GM18858 (cell line): ENCODE results near the gene UNC45B.
"Not testable (repeated sequence)": the region's sequence is repeated elsewhere in the genome, so short reads cannot be mapped to it uniquely, and the experiment has no call there.

Experiments
- ATAC-seq: cut with Tn5 transposase; IDR thresholded peaks from one replicate; pipeline ENCODE4 v1.9.1; 2021; ENCODE audit not compliant: unreplicated experiment

The UNC45B gene

DNA sequence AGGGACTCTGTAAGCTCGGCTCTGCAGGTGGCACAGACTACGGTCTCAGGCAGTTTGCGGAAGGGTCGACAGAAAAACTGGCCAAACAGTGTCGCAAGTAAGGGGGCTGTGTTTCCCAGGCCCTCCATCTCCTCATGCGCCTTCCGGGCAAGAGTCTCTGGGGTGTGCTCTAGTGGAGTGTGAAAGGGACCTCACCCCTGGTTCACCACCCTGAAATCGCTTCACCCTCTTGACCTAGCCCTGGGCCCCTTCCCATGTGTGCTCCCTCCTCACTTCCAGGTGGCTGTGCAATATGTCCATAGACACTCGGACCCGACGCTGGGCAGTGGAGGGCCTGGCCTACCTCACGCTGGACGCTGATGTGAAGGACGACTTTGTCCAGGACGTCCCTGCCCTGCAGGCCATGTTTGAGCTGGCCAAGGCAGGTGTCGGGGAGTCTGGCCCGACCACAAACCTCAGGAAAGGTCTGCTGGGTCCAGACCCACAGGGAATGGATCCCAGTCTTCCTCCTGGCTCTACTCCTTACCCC lies 22.3 kb downstream of the UNC45B start:
- ATAC-seq, result no peak

DNA sequence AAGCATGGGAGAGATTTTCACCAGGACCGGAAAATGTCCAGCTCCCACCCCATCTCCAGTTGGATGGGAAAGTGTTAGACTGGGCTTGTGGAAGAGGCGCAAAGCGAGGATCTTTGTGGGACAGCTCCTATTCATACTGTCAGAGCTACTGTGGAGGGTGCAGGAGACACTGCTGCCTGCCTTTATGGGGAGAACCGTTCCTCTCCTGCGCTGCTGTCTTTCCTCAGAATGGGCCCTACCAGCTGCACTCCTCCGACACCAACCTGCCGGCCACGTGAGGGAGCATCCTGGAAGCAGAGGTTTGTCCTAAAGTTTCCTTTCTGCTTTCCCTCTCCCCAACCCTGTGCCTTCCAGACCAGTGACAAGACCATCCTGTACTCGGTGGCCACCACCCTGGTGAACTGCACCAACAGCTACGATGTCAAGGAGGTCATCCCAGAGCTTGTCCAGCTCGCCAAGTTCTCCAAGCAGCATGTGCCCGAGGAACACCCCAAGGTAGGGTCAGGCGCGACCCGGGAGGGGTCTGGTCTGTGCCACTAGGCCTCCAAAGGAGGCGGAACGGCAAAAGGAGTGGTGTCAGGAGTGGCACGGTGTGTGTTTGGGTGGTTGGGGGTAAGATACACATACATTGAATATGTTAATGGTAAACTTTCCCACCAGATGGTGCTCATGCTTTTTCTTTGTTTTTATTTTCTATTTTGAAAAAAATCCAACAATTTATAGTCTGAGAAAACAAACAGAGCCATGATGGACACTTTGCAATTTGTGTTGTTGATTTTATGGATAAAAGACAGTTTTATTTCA lies 23.6 kb downstream of the UNC45B start:
- ATAC-seq, result no peak

DNA sequence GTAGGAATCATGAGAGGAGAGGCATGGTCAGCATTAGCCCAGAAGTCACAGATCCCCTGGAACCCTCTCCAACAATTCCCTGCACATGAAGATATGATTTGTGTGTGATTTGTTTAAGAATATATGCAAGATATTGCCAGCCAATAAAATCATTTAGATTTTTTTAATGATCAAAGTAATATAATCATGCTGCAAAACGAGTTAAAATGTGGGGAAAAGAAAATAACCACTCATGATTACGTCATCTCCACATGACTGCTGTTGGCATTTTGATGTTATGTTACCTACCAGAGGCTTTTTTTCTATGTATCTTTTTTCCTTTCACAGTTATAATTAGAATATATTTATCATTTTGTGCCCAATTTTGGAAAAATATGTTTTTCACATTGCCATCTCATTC lies 24.2 kb downstream of the UNC45B start:
- ATAC-seq, result no peak

DNA sequence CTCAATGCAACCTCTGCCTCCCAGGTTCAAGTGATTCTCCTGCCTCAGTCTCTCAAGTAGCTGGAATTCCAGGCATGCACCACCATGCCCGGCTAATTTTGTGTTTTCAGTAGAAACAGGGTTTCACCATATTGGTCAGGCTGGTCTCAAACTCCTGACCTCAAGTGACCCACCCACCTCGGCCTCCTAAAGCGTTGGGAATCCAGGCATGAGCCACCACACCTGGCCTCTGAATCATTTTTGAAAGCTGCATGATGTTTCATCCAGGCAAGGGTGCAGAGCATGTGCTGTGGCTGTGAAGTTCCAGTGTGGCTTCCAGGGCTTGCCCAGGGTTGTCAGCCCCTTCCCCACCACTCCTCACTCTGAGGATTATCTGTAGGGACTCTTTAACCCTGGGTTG lies 24.7 kb downstream of the UNC45B start:
- ATAC-seq, result not testable (repeated sequence)

DNA sequence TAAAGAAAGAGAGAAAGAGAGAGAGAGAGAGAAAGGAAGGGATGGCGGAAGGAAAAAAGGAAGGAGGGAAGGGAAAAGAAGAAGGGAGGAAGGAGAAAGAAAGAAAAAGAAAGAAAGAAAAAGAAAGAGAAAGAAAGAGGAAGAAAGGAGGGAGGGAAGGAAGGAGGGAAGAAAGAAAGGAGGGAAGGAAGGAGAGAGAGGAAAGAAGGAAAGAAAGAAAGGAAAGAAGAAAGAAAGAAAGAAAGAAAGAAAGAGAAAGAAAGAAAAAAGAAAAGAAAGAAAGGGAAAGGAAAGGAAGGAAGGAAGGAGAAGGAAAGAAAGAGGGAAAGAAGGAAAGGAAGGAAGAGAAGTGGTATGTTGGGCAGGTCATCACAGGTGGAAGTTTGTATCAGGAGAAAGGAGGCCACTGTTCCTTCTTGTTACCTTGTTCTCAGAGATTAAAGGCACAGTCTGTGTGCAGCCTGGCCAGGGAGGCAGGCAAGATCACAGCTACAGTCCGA lies 27.3 kb downstream of the UNC45B start:
- no peak for ATAC-seq

DNA sequence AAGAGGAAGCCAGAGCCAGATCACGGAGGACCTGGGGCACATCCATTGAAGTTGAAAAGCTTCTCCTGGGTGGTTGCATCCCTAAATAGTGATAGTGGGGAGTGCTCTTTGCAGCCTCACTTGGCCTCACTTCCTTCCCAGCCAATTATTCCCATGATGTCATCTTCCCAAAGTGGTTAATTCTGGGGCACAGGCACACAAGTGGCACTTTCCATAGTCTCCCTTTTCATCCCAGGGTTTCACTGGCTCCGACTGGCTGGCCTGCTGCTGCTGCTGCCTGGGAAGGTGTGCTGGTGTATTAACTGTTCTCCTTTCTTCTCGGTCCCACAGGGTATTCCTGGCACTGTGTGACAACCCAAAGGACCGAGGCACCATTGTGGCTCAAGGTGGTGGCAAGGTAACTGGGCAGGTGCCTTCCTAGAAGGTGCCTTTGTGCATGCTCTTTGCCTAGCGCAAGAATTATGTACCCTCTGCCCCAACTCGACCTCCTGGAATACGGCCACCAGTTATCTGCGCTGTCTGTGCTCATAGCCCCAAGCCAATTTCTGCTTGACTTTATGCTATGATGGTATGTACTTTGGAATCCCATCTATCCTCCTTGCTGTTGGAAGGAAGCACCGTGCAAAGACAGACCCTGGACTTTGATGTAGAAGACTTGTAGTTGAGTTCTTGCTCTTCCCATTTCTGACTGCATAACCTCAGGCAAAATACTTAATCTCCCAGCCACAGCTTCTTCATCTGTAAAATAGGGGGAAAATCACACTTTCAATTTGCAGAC lies 28.2 kb downstream of the UNC45B start:
- no peak for ATAC-seq

DNA sequence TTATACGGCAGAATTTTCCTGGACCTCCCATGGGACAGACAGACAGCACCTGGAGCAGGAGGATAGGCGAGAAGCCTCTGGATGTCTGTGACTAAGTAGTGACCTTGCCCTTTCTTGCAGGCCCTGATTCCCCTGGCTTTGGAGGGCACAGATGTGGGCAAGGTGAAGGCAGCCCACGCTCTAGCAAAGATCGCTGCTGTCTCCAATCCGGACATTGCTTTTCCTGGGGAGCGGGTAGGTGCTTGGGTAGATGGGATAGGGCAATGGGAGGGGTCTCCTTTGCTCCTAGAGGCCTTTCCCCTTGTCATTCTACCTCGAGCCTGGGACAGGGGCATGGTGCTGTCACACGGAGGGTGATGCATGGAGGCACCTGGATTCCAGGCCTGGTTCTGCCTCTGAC lies 29.3 kb downstream of the UNC45B start:
- ATAC-seq, result no peak

DNA sequence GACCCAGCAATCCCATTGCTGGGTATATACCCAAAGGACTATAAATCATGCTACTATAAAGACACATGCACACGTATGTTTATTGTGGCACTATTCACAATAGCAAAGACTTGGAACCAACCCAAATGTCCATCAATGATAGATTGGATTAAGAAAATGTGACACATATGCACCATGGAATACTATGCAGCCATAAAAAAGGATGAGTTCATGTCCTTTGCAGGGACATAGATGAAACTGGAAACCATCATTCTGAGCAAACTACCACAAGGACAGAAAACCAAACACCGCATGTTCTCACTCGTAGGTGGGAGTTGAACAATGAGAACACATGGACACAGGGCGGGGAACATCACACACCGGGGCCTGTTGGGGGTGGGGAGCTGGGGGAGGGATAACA lies 31.8 kb downstream of the UNC45B start:
- ATAC-seq, result not testable (repeated sequence)

DNA sequence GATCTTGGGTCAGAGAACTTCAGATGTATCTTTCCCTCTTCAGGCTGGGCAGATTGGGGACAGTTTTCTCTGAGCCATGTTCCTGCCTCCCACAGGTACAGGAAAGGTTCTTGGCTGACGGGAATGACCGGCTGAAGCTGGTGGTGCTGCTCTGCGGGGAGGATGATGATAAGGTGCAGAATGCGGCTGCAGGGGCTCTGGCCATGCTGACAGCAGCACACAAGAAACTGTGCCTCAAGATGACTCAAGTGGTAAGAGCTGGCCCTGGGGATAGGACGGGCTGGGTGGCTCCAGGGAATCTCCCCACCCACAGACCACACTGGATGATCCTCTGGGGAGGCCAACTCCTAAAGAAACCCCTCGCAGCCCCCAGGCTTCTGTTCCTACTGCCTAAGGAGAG lies 35.7 kb downstream of the UNC45B start:
- no peak for ATAC-seq

DNA sequence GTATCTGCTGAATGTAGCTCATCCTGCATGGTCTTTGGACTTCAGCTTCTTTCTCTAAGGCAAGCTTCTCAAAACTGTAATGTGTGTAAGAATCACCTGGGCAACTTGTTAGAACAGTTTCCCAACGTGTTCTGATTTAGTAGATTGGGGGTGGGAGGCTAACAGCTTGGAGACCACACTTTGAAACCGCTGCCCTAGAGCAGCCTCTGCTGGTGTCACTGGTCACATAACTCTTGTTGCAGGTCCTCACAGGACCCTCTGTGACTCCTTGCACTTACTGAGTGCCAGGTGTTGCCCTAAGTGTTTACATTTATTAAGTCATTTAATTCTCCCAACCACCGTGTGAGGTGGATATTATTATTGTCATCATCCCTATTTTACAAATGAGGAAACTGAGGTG lies 36.7 kb downstream of the UNC45B start:
- ATAC-seq, result no peak

DNA sequence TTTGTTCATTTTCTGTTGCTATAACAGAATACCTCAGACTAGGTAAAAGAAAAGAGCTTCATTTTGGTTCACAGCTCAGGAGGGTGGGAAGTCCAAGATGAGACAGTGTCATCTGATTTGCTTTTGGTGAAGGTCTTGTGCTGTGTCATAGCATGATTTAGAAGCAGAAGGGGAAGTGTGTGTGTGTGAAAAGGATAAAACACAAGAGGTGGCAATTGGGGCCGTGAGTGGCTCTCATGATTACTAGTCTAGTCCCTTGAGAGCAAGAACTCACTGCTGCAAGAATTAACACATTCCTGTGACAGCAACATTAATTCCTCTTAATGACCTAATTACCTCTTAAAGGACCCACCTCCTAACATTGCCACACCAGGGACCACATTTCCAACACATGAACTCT lies 38.2 kb downstream of the UNC45B start:
- no peak for ATAC-seq

DNA sequence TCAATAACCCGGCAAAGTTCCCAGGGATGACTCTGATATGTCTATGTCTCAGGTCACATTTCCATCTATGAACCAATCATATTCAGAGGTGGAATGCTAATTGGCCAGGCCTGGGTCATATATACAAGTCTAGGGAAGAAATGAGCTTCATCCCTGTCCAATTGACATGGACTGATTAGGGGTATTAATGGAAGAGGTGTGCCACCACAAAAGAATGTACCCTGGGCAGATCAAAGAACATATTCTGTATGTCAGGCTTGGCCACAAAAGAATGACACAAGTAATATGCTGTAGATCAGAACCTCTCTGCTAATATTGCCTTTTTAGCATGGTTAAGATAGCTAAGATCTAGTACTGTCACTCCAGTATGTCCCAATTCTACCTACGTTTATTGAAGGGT lies 39.9 kb downstream of the UNC45B start:
- no peak for ATAC-seq

DNA sequence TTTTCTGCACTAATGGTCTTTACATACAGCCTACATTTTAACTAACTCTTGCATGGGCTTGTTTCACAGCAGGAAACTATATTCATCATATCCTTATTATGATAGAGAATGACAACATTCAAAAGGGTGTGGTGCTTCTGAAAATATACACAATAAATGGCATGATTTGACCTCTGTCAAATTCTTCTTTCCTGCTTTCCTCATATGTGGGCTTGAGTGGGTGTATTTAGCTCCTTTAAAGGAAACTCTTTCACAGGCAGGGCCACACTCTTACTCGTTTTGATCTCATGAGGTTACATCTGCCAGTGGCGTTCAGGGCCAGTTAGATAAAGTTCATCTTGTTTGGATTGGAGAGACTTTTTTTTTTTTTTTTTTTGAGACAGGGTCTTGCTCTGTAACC lies 40.5 kb downstream of the UNC45B start:
- no peak for ATAC-seq

DNA sequence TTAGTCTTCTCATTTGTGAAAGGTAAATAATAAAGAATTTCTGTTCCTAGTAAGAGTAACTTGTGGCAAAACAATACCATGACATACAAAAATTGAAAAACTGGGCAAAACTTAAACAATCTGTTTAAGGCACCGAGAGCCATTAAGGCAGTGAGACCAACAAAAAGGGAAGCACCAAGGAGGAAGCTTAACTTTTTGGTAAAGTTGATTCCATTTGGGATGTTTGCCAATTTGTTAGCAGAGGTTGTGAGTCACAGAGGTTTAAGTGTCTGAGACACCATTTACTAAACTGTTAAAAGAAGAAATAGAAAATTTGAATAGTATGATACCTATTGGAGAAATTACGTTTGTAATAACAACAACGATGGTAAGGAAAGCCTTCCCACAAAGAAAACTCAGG lies 41.7 kb downstream of the UNC45B start:
- ATAC-seq, result no peak

DNA sequence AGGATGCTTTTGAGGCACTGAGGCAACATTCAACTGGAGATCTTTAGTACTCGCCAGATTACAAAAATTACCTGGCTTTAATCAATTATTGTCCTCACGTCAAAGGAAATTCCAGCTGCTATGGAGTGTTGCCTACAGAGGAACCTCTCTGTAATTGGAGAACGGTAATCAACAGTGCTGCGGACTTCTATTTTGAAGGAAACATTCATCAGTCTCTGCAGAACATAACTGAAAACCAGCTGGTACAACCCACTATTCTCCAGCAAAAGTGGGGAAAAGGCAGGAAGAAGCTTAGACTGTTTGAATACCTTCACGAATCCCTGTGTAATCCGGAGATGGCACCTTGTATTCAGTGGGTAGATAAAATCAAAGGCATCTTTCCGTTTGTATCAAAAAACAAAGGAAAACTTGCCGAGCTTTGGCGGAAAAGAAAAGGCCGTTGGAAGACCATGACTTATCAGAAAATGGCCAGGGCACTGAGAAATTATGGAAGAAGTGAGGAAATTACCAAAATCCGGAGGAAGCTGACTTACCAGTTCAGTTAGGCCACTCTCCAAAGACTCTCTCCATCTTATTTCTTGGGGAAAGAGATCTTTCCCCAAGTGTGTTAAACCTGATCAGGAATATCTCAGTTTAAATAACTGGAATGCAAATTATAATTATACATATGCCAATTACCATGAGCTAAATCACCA lies 43.5 kb downstream of the UNC45B start:
- no peak for ATAC-seq

DNA sequence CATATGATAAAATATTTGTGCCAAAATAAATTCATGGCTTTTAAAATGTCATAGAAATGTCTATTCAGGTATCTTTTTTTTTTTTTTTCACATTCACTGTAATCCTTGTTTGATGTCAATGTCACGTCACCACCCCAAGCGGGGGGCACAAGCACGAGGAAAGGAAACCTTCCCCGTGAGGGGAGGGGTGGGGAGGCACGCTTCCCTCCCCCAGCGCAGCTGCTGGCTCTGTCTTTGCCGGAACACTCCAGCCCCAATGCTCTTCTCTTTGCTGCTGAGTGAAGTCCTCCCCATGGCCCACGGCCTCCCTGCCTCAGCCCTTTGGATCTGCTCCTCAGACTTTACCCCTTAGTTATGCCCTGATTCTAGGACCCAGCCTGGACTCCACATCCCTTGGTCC lies 45.1 kb downstream of the UNC45B start:
- ATAC-seq, result no peak

DNA sequence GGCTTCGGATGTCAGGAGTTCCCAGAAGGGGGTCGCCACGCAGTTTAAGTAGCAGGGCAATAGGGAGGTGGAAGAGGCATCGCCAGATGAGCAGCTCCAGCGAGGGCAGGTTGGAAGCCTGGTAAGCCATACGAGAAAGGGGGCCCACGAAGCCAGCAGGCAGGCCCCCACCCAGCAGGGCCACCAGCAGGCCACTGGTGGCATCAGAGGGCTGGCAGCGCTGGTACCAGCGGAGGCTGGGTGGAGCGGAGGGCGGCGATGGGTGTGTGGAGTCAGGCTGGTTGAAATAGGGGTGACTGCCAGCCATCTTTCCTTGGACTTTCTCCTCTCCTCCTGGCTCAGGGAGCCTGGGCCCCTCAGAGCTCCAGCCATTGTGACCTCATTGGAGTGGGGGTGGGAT lies 46.4 kb downstream of the UNC45B start, which contains the start of gene SLC35G3:
SLC35G3 (minus strand) TSS at position 393 of the 400 bp plus-strand sequence; CDS start at position 307, 86 bp downstream.
- not testable (repeated sequence) for ATAC-seq

DNA sequence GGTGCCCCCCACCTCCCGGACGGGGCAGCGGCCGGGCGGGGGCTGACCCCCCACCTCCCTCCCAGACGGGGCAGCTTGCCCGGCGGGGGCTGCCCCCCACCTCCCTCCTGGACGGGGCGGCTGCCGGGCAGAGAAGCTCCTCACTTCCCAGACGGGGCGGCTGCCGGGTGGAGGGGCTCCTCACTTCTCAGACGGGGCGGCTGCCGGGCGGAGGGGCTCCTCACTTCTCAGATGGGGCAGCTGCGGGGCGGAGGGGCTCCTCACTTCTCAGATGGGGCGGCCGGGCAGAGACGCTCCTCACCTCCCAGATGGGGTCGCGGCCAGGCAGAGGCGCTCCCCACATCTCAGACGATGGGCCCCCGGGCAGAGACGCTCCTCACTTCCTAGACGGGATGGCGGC lies 47.4 kb downstream of the UNC45B start:
- ATAC-seq, result not testable (repeated sequence)

DNA sequence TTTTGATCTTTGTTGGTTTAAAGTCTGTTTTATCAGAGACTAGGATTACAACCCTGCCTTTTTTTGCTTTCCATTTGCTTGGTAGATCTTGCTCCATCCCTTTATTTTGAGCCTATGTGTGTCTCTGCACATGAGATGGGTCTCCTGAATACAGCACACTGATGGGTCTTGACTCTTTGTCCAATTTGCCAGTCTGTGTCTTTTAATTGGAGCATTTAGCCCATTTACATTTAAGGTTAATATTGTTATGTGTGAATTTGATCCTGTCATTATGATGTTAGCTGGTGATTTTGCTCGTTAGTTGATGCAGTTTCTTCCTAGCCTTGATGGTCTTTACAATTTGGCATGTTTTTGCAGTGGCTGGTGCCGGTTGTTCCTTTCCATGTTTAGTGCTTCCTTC lies 55.0 kb downstream of the UNC45B start:
- not testable (repeated sequence) for ATAC-seq

DNA sequence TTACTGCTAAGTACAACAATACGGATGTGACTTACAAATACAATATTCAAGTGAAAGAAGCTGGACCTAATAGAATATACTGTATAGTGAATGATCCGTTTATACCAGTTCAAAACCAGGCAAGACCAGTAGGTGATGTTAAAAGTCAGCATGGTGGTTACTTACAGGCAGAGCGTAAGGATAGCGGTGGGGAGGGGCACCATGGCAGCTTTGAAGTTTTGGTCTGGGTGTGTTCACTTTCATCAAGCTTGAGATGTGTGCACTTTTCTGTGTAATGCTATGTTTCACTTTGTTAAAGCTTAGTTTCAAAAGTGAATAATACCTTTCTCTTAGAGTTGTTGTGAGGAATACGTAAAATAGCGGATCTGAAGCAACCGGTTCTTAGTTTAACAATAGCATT lies 63.1 kb downstream of the UNC45B start:
- ATAC-seq, result no peak

DNA sequence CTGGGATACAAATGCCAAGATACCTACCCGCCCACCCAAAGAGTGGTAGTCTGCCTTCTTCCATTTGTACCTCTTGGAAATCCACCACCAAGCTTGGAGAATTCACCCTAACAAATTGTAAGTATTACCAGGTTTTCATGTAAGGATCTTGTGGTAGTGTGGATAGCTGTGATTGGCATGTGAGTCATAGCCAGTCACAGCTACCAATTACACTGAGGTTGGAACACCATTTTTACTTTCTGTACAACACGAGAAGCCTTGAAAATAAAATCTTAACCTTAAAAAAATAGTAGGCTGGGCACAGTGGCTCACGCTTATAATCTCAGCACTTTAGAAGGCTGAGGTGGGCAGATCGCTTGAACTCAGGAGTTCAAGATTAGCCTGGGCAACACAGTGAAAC lies 65.1 kb downstream of the UNC45B start:
- ATAC-seq, result no peak
